Hepatocyte (in vitro differentiated cells): Measurements from ENCODE around the gene SMPDL3B. TPM values are rescaled to one million over a fixed set of nuclear protein-coding genes. Genes with fewer than 3 reads are reported as not detected.

Source experiments
- DNase-seq: peaks from one replicate; pipeline ENCODE4 v3.0.0-alpha.2; 2016; ENCODE audit warnings: low spot score
- H2AFZ ChIP-seq: fragments of 200-600 bp; sonication (generic); 2 replicates; pipeline ENCODE4 v1.6.0; 2016; ENCODE audit warnings: antibody characterized with exemption, mild to moderate bottlenecking
- H3K27ac ChIP-seq: fragments of 200-600 bp; sonication (generic); 2 replicates; pipeline ENCODE4 v1.5.1; 2016; ENCODE audit warnings: mild to moderate bottlenecking
- H3K27me3 ChIP-seq: fragments of 200-600 bp; sonication (generic); 2 replicates; pipeline ENCODE4 v1.6.1; 2016
- H3K36me3 ChIP-seq: fragments of 200-600 bp; sonication (generic); replicated peaks from 2 replicates; pipeline ENCODE4 v1.5.1; 2016; ENCODE audit warnings: low read depth; ENCODE audit not compliant: insufficient read depth
- H3K4me1 ChIP-seq: fragments of 200-600 bp; sonication (generic); 2 replicates; pipeline ENCODE4 v1.5.1; 2016; ENCODE audit warnings: mild to moderate bottlenecking, moderate library complexity; ENCODE audit not compliant: insufficient read depth
- H3K4me2 ChIP-seq: fragments of 200-600 bp; sonication (generic); 2 replicates; pipeline ENCODE4 v1.6.0; 2016
- H3K4me3 ChIP-seq: fragments of 200-600 bp; sonication (generic); 2 replicates; pipeline ENCODE4 v1.5.1; 2016; ENCODE audit warnings: mild to moderate bottlenecking
- H3K79me2 ChIP-seq: fragments of 200-600 bp; sonication (generic); 2 replicates; pipeline ENCODE4 v1.6.0; 2017; ENCODE audit warnings: mild to moderate bottlenecking
- H3K9me2 ChIP-seq: fragments of 200-600 bp; sonication (generic); replicated peaks from 2 replicates; pipeline ENCODE4 v1.6.0; 2017; ENCODE audit warnings: mild to moderate bottlenecking; ENCODE audit not compliant: insufficient read depth
- H3K9me3 ChIP-seq: fragments of 200-600 bp; sonication (generic); 2 replicates; pipeline ENCODE4 v1.5.1; 2016; ENCODE audit warnings: low read depth, mild to moderate bottlenecking
- H4K20me1 ChIP-seq: fragments of 200-600 bp; sonication (generic); 2 replicates; pipeline ENCODE4 v1.6.0; 2016; ENCODE audit warnings: mild to moderate bottlenecking; ENCODE audit not compliant: insufficient read depth, poor library complexity, severe bottlenecking
- CTCF ChIP-seq: fragments of 200-600 bp; sonication (generic); IDR thresholded peaks from 2 replicates; pipeline ENCODE4 v1.5.1; 2016; ENCODE audit warnings: antibody characterized with exemption, mild to moderate bottlenecking; ENCODE audit not compliant: poor library complexity
- EZH2 ChIP-seq: fragments of 200-600 bp; sonication (generic); IDR thresholded peaks from 2 replicates; pipeline ENCODE4 v1.6.1; 2016; ENCODE audit warnings: antibody characterized with exemption, mild to moderate bottlenecking, borderline replicate concordance
- EZH2phosphoT487 ChIP-seq: fragments of 200-600 bp; sonication (generic); IDR thresholded peaks from one replicate; pipeline ENCODE4 v1.6.1; 2018; ENCODE audit warnings: antibody characterized with exemption, mild to moderate bottlenecking, low read depth, moderate library complexity; ENCODE audit not compliant: unreplicated experiment, severe bottlenecking
- WGBS: methylation state at CpG from one replicate; pipeline ENCODE4 v1.1.6; 2016; ENCODE audit warnings: low lambda C conversion rate; ENCODE audit errors: missing lambda C conversion rate; 5-methylcytosine and 5-hydroxymethylcytosine counted together
- polyA plus RNA-seq: library from polyadenylated mRNA; unstranded; fragments of >200 nt; fragmentation: Nextera tagmentation; extraction: Ambion mirVana; gene quantifications from 2 replicates; pipeline ENCODE4 v1.2.1, GENCODE V29; 2016
- total RNA-seq: library from RNA; depleted of rRNA; stranded (reverse); fragments of >200 nt; gene quantifications from 2 replicates; pipeline ENCODE4 v1.2.3, GENCODE V29; 2014

Gene SMPDL3B
- total and polyA plus RNA-seq, 2 experiments from 2014 or later, result 16.2 to 17.3 TPM

- H3K9me2 ChIP-seq, result no peaks in the 10 kb centered on the region
- H3K4me1 ChIP-seq, result no peaks in the 10 kb centered on the region
- no peak overlapping the region for H2AFZ ChIP-seq
- H4K20me1 ChIP-seq, result no peaks in the 10 kb centered on the region
- H3K27me3 ChIP-seq, result no peaks in the 10 kb centered on the region
- TF ChIP-seq CTCF (no peak), EZH2 (no peak), EZH2phosphoT487 (no peak)
- H3K4me2 ChIP-seq, result no peak overlapping the region
- no peaks in the 10 kb centered on the region for H3K36me3 ChIP-seq
- DNase-seq, result no peak
- H3K4me3 ChIP-seq, result no peak overlapping the region
- no peak overlapping the region for H3K27ac ChIP-seq
- no peaks in the 10 kb centered on the region for H3K79me2 ChIP-seq
- whole genome bisulfite sequencing, result 89% methylated on average over 9 of the region's 9 CpGs
- H3K9me3 ChIP-seq, result no peaks in the 10 kb centered on the region
Observed at GRCh38 chr1:27940870-27941560, 6.2 kb downstream of the SMPDL3B start.

- Histone ChIP-seq H3K79me2 (no peaks in the 10 kb centered on the region), H3K27ac (no peak overlapping the region), H3K4me2 (no peak overlapping the region), H3K36me3 (no peaks in the 10 kb centered on the region), H3K4me1 (no peaks in the 10 kb centered on the region), H3K9me3 (no peaks in the 10 kb centered on the region), H2AFZ (no peak overlapping the region), H3K9me2 (no peaks in the 10 kb centered on the region), H4K20me1 (no peaks in the 10 kb centered on the region), H3K4me3 (no peak overlapping the region), H3K27me3 (no peaks in the 10 kb centered on the region)
- WGBS, result 91% methylated on average over 12 of the region's 12 CpGs
- no peak for DNase-seq
- TF ChIP-seq EZH2phosphoT487 (no peak), EZH2 (no peak), CTCF (no peak)
Observed at GRCh38 chr1:27941671-27942540, 7.1 kb downstream of the SMPDL3B start.

GRCh38 chr1:27945020-27945419 is 10.2 kb downstream of the SMPDL3B start:
- TF ChIP-seq EZH2 (no peak), EZH2phosphoT487 (no peak), CTCF (no peak)
- no peaks in the 10 kb centered on the region for H3K79me2 ChIP-seq
- H3K9me2 ChIP-seq, result no peaks in the 10 kb centered on the region
- no peak overlapping the region for H3K4me2 ChIP-seq
- H2AFZ ChIP-seq, result no peak overlapping the region
- WGBS, result 94% methylated on average over 5 of the region's 5 CpGs
- H3K4me3 ChIP-seq, result no peak overlapping the region
- H3K36me3 ChIP-seq, result no peaks in the 10 kb centered on the region
- no peak overlapping the region for H3K27ac ChIP-seq
- no peaks in the 10 kb centered on the region for H3K9me3 ChIP-seq
- no peaks in the 10 kb centered on the region for H3K4me1 ChIP-seq
- H3K27me3 ChIP-seq, result no peaks in the 10 kb centered on the region
- H4K20me1 ChIP-seq, result no peaks in the 10 kb centered on the region
- no peak for DNase-seq
